ENCODE results near the gene PLD1. TPM values are rescaled to one million over a fixed set of nuclear protein-coding genes. Genes with fewer than 3 reads are reported as not detected.

The PLD1 gene
- total and polyA plus RNA-seq, 5 donors from 2014 or later = 1.2 to 8.8 (median 3.6) TPM; not detected in 1

DNA sequence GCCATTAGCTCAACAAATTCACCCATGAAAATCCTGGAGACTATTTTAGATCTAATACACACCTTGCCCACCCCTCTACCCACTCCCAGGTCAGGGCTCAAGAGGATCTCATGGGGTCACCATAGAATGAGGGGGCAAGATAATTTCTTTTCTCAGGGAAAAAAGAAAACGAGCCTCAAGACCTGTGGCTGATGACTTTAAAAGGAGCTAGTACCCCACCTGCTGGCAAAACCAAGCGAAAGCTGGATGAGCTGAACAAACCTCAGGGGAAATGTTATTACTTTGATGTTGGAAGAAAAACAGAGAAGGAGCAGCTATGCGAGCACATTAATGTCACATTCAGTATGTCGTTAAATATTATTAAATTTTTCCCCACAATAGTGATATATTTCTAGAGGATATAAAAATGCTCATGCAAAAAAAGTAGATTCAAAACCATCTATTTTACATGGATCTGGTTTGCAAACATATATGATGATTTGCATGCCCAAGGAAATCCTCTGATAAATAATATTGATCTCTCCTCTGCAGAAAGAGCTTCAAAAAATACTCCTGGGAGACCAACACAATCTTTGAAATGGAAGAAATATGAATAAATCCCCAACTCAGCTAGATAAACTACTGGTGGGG is 37.7 kb downstream of the PLD1 start:
- ATAC-seq (ENCODE audit: low read depth in 2 of 2) = no peak
- peaks cover 0 to 2% (median 0%) of the 10 kb centered on the region in 7 donors for H3K9me3 Mint-ChIP-seq
- Histone ChIP-seq H3K27me3 (ENCODE audit: control insufficient read depth, insufficient read depth, low read length) (no peaks in the 10 kb centered on the region), H3K9me3 (ENCODE audit: control insufficient read depth in 2 of 2, low read length in 2 of 2) (no peaks in the 10 kb centered on the region), H3K36me3 (ENCODE audit: control insufficient read depth, insufficient read depth, low read length) (no peaks in the 10 kb centered on the region), H3K27ac (ENCODE audit: insufficient read depth, low read length, poor library complexity, severe bottlenecking) (no peak overlapping the region), H3K4me3 (ENCODE audit: low read depth, low read length) (no peak overlapping the region), H3K4me1 (ENCODE audit: control insufficient read depth, insufficient read depth, low read length, poor library complexity, severe bottlenecking) (no peaks in the 10 kb centered on the region)
- DNase-seq = peak; percentile 13 to 59 (median 35)
- peaks cover 18% of the 10 kb centered on the region for H3K27me3 Mint-ChIP-seq
- peaks cover 0 to 5% (median 2%) of the 10 kb centered on the region in 4 donors for H3K4me1 Mint-ChIP-seq
- H3K36me3 Mint-ChIP-seq = no peaks in the 10 kb centered on the region
- no peak overlapping the region for H3K4me3 Mint-ChIP-seq
- H3K27ac Mint-ChIP-seq = no peak overlapping the region

DNA sequence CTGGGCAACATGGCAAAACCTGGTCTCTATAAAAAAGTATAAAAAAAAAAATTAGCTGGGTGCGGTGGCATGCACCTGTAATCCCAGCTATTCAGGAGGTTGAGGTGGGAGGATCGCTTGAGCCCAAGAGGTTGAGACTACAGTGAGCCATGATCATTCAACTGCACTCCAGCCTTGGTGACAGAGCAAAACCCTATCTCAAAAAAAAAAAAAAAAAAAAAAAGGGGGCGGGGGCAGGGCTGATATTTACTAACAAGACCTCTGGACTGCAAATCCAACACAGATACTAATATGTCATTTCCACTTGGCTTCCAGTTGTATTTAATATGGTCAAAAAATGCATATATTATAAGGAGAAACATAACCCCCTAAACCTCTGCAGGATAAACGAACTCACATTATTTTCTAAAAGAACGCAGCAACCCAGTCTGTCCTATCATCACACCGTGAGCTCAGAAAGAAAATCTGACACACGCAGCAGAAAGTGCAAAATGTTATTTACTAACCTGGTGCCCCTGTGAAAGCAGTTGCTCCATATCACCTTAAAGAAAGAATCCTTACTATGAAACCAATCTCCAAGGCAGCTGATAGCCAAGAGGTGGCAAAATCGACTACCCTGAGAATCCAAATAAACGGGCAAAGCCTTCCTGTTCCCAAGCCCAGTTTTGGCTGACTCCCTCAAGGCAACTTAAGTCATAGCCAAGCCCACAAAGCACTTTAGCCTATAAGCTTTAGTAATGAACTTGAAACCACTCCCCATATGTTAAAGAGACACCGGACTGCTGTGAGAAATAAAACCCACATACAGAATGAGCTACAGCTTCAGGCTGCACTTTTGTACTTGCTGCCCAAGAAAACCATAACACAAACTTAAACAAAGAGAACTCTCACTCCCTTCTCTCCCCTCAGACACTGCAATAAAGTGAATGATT is 39.3 kb downstream of the PLD1 start:
- no peak for ATAC-seq (ENCODE audit: low read depth in 2 of 2)
- H3K27ac ChIP-seq (ENCODE audit: insufficient read depth, low read length, poor library complexity, severe bottlenecking) = no peak overlapping the region
- no peaks in the 10 kb centered on the region for H3K36me3 ChIP-seq (ENCODE audit: control insufficient read depth, insufficient read depth, low read length)
- no peaks in the 10 kb centered on the region for H3K27me3 ChIP-seq (ENCODE audit: control insufficient read depth, insufficient read depth, low read length)
- peaks cover 14% of the 10 kb centered on the region for H3K27me3 Mint-ChIP-seq
- H3K9me3 ChIP-seq (ENCODE audit: control insufficient read depth in 2 of 2, low read length in 2 of 2) = no peaks in the 10 kb centered on the region
- peak overlapping the region in 1 of 3 donors; percentile 6 for H3K27ac Mint-ChIP-seq
- no peak for DNase-seq
- H3K9me3 Mint-ChIP-seq = peaks cover 0 to 2% (median 0%) of the 10 kb centered on the region in 7 donors
- no peaks in the 10 kb centered on the region for H3K36me3 Mint-ChIP-seq
- H3K4me3 ChIP-seq (ENCODE audit: low read depth, low read length) = no peak overlapping the region
- H3K4me3 Mint-ChIP-seq = no peak overlapping the region
- H3K4me1 Mint-ChIP-seq = peaks cover 0 to 5% (median 2%) of the 10 kb centered on the region in 4 donors
- no peaks in the 10 kb centered on the region for H3K4me1 ChIP-seq (ENCODE audit: control insufficient read depth, insufficient read depth, low read length, poor library complexity, severe bottlenecking)

DNA sequence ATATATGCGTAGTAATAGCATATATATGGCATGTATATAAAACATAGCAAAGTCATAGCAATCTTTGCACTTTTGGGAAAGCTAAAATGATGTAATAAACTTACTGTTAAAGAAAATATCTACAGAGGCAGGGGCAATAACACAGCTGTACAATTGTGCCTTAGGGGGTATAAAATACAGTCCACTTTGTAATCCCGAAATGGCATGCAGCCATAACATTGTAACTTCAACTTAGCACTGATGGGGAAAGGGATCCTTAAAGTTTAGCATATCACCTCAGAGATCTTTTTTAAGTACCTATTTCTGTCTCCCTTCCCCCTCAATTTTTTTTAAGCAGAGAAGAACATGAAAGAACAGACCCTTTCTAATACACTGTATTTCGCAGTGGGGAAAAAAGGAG is 40.8 kb downstream of the PLD1 start:
- H3K27ac ChIP-seq (ENCODE audit: insufficient read depth, low read length, poor library complexity, severe bottlenecking) = no peak overlapping the region
- H3K9me3 ChIP-seq (ENCODE audit: control insufficient read depth in 2 of 2, low read length in 2 of 2) = no peaks in the 10 kb centered on the region
- Mint-ChIP-seq H3K9me3 (peaks cover 0 to under 1% (median 0%) of the 10 kb centered on the region in 7 donors), H3K36me3 (no peaks in the 10 kb centered on the region), H3K27ac (no peak overlapping the region), H3K27me3 (peaks cover 14% of the 10 kb centered on the region), H3K4me1 (peaks cover 0 to 5% (median 2%) of the 10 kb centered on the region in 4 donors), H3K4me3 (no peak overlapping the region)
- H3K4me3 ChIP-seq (ENCODE audit: low read depth, low read length) = no peak overlapping the region
- H3K4me1 ChIP-seq (ENCODE audit: control insufficient read depth, insufficient read depth, low read length, poor library complexity, severe bottlenecking) = no peaks in the 10 kb centered on the region
- H3K27me3 ChIP-seq (ENCODE audit: control insufficient read depth, insufficient read depth, low read length) = no peaks in the 10 kb centered on the region
- H3K36me3 ChIP-seq (ENCODE audit: control insufficient read depth, insufficient read depth, low read length) = no peaks in the 10 kb centered on the region
- ATAC-seq (ENCODE audit: low read depth in 2 of 2) = no peak
- no peak for DNase-seq

DNA sequence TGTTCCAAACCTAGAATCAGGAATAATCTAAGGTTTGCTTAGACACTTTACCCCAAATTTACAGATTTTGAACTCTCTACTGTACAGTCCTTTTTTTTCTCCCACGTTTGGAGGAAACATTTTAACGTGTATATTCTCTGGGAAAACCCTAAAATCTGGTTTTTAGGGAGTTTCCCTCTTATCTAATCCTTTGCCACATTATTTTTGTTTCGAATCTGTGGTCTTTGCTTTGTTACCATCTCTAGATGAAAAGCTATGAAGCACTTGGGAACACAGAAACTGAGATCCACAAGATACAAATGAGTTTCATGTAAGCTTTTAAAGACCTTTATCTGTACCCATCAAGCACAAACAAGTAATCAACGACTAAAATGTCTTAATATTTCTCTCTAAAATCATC is 41.3 kb downstream of the PLD1 start:
- DNase-seq (no peak), ATAC-seq (ENCODE audit: low read depth in 2 of 2) (no peak)
- H3K27ac ChIP-seq (ENCODE audit: insufficient read depth, low read length, poor library complexity, severe bottlenecking) = no peak overlapping the region
- H3K4me1 Mint-ChIP-seq = peaks cover 0 to 3% (median under 1%) of the 10 kb centered on the region in 4 donors
- H3K4me3 Mint-ChIP-seq = no peak overlapping the region
- no peak overlapping the region for H3K4me3 ChIP-seq (ENCODE audit: low read depth, low read length)
- H3K27ac Mint-ChIP-seq = no peak overlapping the region
- no peaks in the 10 kb centered on the region for H3K4me1 ChIP-seq (ENCODE audit: control insufficient read depth, insufficient read depth, low read length, poor library complexity, severe bottlenecking)
- no peaks in the 10 kb centered on the region for H3K9me3 ChIP-seq (ENCODE audit: control insufficient read depth in 2 of 2, low read length in 2 of 2)
- no peaks in the 10 kb centered on the region for H3K27me3 ChIP-seq (ENCODE audit: control insufficient read depth, insufficient read depth, low read length)
- no peaks in the 10 kb centered on the region for H3K36me3 Mint-ChIP-seq
- no peaks in the 10 kb centered on the region for H3K9me3 Mint-ChIP-seq
- peaks cover 14% of the 10 kb centered on the region for H3K27me3 Mint-ChIP-seq
- no peaks in the 10 kb centered on the region for H3K36me3 ChIP-seq (ENCODE audit: control insufficient read depth, insufficient read depth, low read length)

DNA sequence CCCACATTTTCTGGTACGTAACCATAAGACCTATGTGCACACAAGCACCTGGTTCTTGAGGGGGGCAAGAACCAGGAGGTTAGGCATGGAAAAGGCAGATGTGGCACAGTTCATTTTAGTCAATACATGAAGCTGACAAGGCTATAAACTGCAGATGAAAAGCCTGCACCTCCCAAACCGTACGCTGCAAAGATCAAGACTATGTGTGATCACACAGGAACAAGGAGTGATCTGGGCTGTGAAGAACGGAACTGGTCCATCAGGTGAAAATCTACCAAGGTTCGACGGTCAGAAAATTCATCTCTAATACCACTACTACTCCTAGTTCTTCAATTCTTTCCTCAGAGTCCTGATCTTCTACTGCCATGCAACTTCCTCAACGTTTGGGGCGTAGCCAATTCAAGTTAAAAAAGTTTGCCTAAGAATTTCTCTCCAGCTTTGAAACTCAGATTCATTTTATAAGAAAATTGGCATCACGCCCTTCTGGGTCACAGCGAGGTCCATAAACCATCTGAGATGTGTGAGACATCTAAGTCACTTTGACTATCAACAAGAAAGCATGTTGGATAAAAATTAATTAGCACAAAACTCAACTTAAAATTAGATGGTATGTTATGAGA is 41.9 kb downstream of the PLD1 start:
- no peaks in the 10 kb centered on the region for H3K9me3 ChIP-seq (ENCODE audit: control insufficient read depth in 2 of 2, low read length in 2 of 2)
- no peak overlapping the region for H3K4me3 ChIP-seq (ENCODE audit: low read depth, low read length)
- H3K4me3 Mint-ChIP-seq = no peak overlapping the region
- H3K36me3 Mint-ChIP-seq = no peaks in the 10 kb centered on the region
- H3K4me1 ChIP-seq (ENCODE audit: control insufficient read depth, insufficient read depth, low read length, poor library complexity, severe bottlenecking) = no peaks in the 10 kb centered on the region
- H3K27me3 ChIP-seq (ENCODE audit: control insufficient read depth, insufficient read depth, low read length) = no peaks in the 10 kb centered on the region
- ATAC-seq (ENCODE audit: low read depth in 2 of 2) = no peak
- peaks cover 14% of the 10 kb centered on the region for H3K27me3 Mint-ChIP-seq
- no peak overlapping the region for H3K27ac ChIP-seq (ENCODE audit: insufficient read depth, low read length, poor library complexity, severe bottlenecking)
- H3K36me3 ChIP-seq (ENCODE audit: control insufficient read depth, insufficient read depth, low read length) = no peaks in the 10 kb centered on the region
- H3K9me3 Mint-ChIP-seq = no peaks in the 10 kb centered on the region
- H3K4me1 Mint-ChIP-seq = peaks cover 0 to 3% (median 0%) of the 10 kb centered on the region in 4 donors
- H3K27ac Mint-ChIP-seq = no peak overlapping the region
- DNase-seq = no peak

DNA sequence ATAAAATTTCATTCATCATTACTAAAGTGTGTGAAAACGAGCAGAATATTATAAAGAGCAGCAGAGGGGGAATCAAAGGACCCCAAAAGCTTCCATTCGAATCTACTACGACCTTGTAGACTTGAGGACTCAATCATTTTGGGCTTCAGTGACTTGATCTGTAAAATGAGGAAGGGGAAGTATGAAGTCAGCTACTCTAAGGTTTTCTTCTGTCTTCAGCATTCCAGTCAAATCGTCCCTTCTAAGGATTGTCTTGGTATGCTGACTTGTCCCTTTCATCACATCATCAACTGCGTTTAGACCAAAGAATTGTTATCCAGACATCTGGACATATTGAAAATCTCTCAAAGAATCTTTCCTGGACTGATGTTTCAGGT is 44.8 kb downstream of the PLD1 start:
- Histone ChIP-seq H3K4me1 (ENCODE audit: control insufficient read depth, insufficient read depth, low read length, poor library complexity, severe bottlenecking) (no peaks in the 10 kb centered on the region), H3K27ac (ENCODE audit: insufficient read depth, low read length, poor library complexity, severe bottlenecking) (no peak overlapping the region), H3K9me3 (ENCODE audit: control insufficient read depth in 2 of 2, low read length in 2 of 2) (no peaks in the 10 kb centered on the region), H3K36me3 (ENCODE audit: control insufficient read depth, insufficient read depth, low read length) (no peaks in the 10 kb centered on the region), H3K4me3 (ENCODE audit: low read depth, low read length) (no peak overlapping the region), H3K27me3 (ENCODE audit: control insufficient read depth, insufficient read depth, low read length) (peaks cover 3% of the 10 kb centered on the region)
- Mint-ChIP-seq H3K36me3 (no peaks in the 10 kb centered on the region), H3K4me3 (no peak overlapping the region), H3K9me3 (peaks cover 0 to 2% (median 0%) of the 10 kb centered on the region in 7 donors), H3K27ac (no peak overlapping the region), H3K27me3 (peaks cover 21% of the 10 kb centered on the region), H3K4me1 (no peaks in the 10 kb centered on the region)
- no peak for DNase-seq
- ATAC-seq (ENCODE audit: low read depth in 2 of 2) = no peak

DNA sequence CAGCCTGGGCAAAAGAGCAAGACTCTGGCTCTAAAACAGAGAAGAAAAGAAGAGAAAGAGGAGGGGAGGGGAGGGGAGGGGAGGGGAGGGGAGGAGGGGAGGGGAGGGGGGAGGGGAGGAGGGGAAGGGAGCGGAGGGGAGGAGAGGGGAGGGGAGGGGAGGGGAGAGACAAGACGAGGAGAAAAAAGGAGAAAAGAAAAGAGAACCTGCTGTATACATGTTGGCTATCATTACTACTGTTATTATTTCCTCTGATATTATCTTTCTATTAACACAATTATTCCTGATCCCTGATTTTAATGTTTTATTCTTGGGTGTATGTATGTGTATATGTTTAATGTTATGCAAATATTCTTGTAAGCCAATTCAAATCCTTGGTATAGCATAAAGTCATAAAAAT is 46.9 kb downstream of the PLD1 start:
- Histone ChIP-seq H3K4me1 (ENCODE audit: control insufficient read depth, insufficient read depth, low read length, poor library complexity, severe bottlenecking) (no peaks in the 10 kb centered on the region), H3K27ac (ENCODE audit: insufficient read depth, low read length, poor library complexity, severe bottlenecking) (no peak overlapping the region), H3K36me3 (ENCODE audit: control insufficient read depth, insufficient read depth, low read length) (no peaks in the 10 kb centered on the region), H3K9me3 (ENCODE audit: control insufficient read depth in 2 of 2, low read length in 2 of 2) (no peaks in the 10 kb centered on the region), H3K27me3 (ENCODE audit: control insufficient read depth, insufficient read depth, low read length) (peaks cover 3% of the 10 kb centered on the region), H3K4me3 (ENCODE audit: low read depth, low read length) (no peak overlapping the region)
- H3K4me3 Mint-ChIP-seq = no peak overlapping the region
- H3K36me3 Mint-ChIP-seq = no peaks in the 10 kb centered on the region
- DNase-seq = no peak
- no peak for ATAC-seq (ENCODE audit: low read depth in 2 of 2)
- H3K4me1 Mint-ChIP-seq = no peaks in the 10 kb centered on the region
- peaks cover 0 to 2% (median 0%) of the 10 kb centered on the region in 7 donors for H3K9me3 Mint-ChIP-seq
- H3K27me3 Mint-ChIP-seq = peaks cover 20% of the 10 kb centered on the region
- H3K27ac Mint-ChIP-seq = no peak overlapping the region
